ENCODE results near the gene ALKBH5. TPM values are rescaled to one million over a fixed set of nuclear protein-coding genes. Genes with fewer than 3 reads are reported as not detected.
"Not testable (repeated sequence)": the region's sequence is repeated elsewhere in the genome, so short reads cannot be mapped to it uniquely, and the experiment has no call there.

Gene ALKBH5
- total RNA-seq, 1 donor from 2014 or later, result 179 TPM

DNA sequence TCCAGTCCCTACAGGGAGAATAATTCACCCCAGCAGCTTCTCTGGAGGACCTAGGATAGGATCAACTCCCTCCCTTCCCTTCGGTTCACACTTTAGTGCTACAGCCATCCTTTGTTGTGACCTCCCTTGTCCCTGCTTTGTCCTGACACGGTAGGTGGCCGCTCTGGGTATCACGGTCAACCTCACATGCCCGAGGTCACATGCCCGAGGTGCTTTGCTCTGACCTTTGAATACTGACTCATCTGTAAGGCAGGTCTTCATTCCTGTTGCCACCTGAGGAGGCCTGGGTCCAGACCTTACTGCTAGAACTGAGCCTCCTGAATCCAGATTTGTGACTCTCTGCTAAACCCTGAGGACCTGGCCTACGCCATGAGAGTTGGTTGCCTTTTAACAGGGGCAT lies 19.7 kb downstream of the ALKBH5 start:
- intact Hi-C loops (cut with DNase I), result no loop called here
- ATAC-seq (ENCODE audit: poor library complexity), result no peak
- DNase-seq, result no peak

- ATAC-seq (ENCODE audit: poor library complexity) (peak; percentile 15), DNase-seq (no peak)
- intact Hi-C loops (cut with DNase I), result no loop called here
These were observed 22.2 kb downstream of the ALKBH5 start for GRCh38 chr17:18205861-18206260.

DNA sequence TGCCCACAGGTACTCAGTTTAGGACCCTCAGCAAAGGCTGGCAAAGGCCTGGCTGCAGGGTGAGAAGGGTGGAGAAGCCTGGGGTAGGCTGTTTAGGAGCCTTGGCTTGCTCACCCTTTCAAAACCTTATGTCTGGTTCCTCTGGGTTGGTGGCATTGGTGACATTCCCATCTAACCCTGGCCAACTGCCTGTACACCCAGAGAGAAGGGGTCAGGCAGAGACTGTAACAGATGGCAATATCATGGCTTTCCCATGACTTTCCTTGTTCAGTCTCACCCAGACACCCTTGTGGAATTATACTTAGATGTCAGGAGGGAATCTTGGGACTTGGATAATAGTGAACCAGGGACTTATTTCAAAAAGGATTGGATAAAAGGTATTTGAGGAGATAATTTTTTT lies 23.3 kb downstream of the ALKBH5 start:
- no peak for DNase-seq
- intact Hi-C loops (cut with DNase I), result no loop called here
- ATAC-seq (ENCODE audit: poor library complexity), result no peak

- intact Hi-C loops (cut with DNase I), result no loop called here
- no peak for ATAC-seq (ENCODE audit: poor library complexity)
These were observed 24.5 kb downstream of the ALKBH5 start for GRCh38 chr17:18208092-18208491.

GRCh38 chr17:18213666-18214270 lies 30.1 kb downstream of the ALKBH5 start:
- DNase-seq, result no peak
- intact Hi-C loops (cut with DNase I), result no loop called here
- ATAC-seq (ENCODE audit: poor library complexity), result no peak

More at GRCh38 chr17:18208092-18208491, 24.5 kb downstream of the ALKBH5 start:
- no peak for DNase-seq

DNA sequence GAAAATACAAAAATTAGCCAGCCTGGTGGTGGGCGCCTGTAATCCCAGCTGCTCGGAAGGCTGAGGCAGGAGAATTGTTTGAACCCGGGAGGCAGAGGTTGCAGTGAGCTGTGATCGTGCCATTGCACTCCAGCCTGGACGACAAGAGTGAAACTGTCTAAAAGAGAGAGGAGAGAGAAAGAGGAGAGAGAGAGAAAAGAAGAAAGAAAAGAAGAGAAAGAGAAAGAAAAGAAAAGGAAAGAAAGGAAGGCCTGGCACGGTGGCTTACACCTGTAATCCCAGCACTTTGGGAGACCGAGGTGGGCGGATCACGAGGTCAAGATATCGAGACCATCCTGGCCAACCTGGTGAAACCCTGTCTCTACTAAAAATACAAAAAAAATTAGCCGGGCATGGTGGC lies 33.3 kb downstream of the ALKBH5 start:
- DNase-seq; ATAC-seq (ENCODE audit: poor library complexity): not testable (repeated sequence)
- intact Hi-C loops (cut with DNase I), result loop anchor here (5.0 kb wide), 1 partner anchor 75 kb away; no protein-coding TSS in a partner anchor

DNA sequence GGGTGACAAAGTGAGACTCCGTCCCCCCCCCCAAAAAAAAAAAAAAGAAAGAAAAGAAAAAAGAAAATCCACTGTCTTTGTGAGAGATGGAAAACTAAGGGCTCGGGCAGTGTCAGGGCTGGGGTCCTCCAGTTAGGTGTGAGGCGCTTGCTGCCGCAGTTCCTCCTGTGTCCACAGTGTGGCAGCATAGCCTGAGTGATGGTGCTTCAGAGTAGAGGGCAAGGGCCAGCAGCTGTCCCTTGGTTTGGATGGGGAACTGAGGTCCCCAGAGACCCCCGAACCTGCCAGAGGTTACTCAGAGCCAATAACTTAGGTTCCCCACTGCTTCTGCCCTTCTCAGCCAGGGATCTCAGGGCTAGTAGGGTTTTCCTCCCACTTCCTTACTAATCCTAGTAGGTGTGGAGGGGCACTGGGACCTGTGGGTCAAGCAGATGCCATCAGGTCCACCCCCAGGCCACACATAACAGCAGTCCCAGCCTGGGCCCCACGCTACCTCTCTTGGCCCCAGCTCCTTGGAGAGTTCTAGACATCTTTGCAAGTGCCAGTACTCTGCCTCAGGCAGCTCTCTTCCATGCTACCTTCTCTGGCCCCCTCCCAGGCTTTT lies 33.9 kb downstream of the ALKBH5 start:
- peak; percentile 87 for DNase-seq
- peak; percentile 92 for ATAC-seq (ENCODE audit: poor library complexity)
- intact Hi-C loops (cut with DNase I), result loop anchor here (5.0 kb wide), 1 partner anchor 75 kb away; no protein-coding TSS in a partner anchor

GRCh38 chr17:18218756-18219415 lies 35.3 kb downstream of the ALKBH5 start:
- DNase-seq (peak; percentile 69), ATAC-seq (ENCODE audit: poor library complexity) (peak; percentile 60)
- intact Hi-C loops (cut with DNase I), result loop anchor here (5.0 kb wide), 1 partner anchor 77 kb away; no protein-coding TSS in a partner anchor

- ATAC-seq (ENCODE audit: poor library complexity) (no peak), DNase-seq (no peak)
- intact Hi-C loops (cut with DNase I), result no loop called here
These were observed 40.4 kb downstream of the ALKBH5 start for GRCh38 chr17:18224053-18224386.

- DNase-seq (peak; percentile 54), ATAC-seq (ENCODE audit: poor library complexity) (peak; percentile 54)
- intact Hi-C loops (cut with DNase I), result no loop called here
These were observed 40.9 kb downstream of the ALKBH5 start for GRCh38 chr17:18224387-18225120.

DNA sequence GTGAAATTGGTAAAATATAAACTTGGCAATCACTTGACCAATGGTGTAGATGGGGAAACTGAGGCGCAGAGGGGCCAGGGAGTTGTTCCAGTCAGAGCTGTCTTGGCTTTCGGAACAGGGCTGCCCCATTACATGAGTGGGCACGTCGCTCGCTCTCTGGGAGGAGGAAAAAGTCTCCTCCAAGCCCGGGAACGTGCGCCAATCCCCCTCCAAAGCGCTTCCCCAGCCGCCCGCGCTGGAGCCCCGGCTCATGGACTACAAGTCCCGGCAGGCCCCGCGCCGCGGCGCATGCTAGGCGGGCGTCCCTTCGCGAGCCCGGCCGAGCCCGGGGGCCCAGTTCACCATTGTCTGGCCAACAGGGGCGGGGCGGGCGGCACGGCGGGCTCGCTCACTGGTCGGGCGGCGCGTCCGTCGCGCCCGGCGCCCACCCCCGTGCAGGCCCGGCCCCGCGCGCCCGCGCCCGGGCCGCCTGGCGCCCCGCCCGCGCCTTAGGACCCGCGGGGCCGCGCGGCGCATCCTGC lies 41.6 kb downstream of the ALKBH5 start, which contains the start of gene LLGL1:
Gene LLGL1, plus strand, starts transcription at position 515 of the 521 bp plus-strand sequence. CDS start 48 bp downstream, outside the sequence.
- DNase-seq (peak; percentile 99), ATAC-seq (ENCODE audit: poor library complexity) (peak; percentile 98)
- intact Hi-C loops (cut with DNase I), result no loop called here

DNA sequence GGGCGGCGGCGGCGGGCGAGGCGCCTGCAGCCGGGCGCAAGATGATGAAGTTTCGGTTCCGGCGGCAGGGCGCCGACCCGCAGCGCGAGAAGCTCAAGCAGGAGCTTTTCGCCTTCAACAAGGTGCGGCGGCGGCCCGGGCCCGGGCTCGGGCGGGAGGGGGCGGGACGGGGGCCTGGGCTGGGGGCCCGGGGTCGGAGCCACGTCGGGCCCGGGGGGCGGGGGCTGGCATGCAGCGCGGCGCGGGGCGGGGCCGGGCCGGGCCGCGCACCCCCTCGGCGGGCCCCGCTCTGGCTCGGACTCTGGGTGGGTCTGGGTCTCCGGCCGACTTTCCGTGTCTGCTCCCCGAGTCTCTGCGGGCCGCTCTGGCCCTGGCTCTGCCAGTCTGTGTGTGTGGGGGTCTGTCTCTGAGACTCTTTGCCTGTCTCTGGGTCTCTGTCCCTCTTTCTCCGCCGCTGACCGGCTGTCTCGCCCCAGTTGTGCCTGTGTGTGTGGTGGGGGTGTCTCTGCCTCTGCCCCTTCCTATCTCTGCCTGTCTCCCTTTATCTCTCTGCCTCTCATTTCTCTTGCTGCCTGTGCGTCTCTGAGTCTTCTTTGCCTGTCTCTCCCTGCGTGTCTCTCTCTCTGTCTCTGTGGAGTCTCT lies 42.1 kb downstream of the ALKBH5 start:
- intact Hi-C loops (cut with DNase I), result no loop called here

GRCh38 chr17:18226284-18226945 lies 42.8 kb downstream of the ALKBH5 start:
- DNase-seq (no peak), ATAC-seq (ENCODE audit: poor library complexity) (no peak)
- intact Hi-C loops (cut with DNase I), result no loop called here

More for the DNA sequence above, 42.1 kb downstream of the ALKBH5 start:
- no peak for ATAC-seq (ENCODE audit: poor library complexity)
- no peak for DNase-seq

GRCh38 chr17:18227635-18228034 lies 44.0 kb downstream of the ALKBH5 start:
- ATAC-seq (ENCODE audit: poor library complexity) (no peak), DNase-seq (no peak)
- intact Hi-C loops (cut with DNase I), result no loop called here

GRCh38 chr17:18228176-18228682 lies 44.6 kb downstream of the ALKBH5 start:
- no peak for ATAC-seq (ENCODE audit: poor library complexity)
- DNase-seq, result no peak
- intact Hi-C loops (cut with DNase I), result no loop called here

DNA sequence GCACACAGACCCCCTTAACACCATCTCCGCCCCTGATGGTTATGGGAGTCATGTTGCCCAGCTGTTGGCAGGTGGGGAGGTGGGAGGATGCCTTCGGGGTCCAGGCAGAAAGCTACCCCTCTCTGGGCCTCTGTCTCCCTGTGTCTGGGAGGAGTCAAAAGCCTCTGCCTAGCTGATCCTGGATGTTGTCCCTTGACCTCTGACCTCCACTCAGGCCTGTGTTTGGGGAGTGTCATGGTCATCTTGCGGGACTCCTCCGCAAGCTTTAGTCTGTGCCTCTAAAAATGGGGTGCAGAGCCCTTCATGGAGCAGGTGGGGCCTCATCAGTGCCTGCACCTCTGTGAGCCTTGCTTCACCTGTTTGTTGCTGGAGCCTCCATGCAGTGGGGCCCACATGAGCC lies 45.6 kb downstream of the ALKBH5 start:
- no peak for ATAC-seq (ENCODE audit: poor library complexity)
- intact Hi-C loops (cut with DNase I), result no loop called here

GRCh38 chr17:18229771-18230170 lies 46.1 kb downstream of the ALKBH5 start:
- ATAC-seq (ENCODE audit: poor library complexity), result no peak
- no peak for DNase-seq
- intact Hi-C loops (cut with DNase I), result no loop called here

More for the DNA sequence above, 45.6 kb downstream of the ALKBH5 start:
- no peak for DNase-seq
